Measurements from ENCODE around the gene EDIL3. TPM values are rescaled to one million over a fixed set of nuclear protein-coding genes. Genes with fewer than 3 reads are reported as not detected.

Gene EDIL3
- total and polyA plus RNA-seq, 2 donors (not counting 1 experiment from before 2014, with no cell fraction given) = 12.1 to 149 TPM

DNA sequence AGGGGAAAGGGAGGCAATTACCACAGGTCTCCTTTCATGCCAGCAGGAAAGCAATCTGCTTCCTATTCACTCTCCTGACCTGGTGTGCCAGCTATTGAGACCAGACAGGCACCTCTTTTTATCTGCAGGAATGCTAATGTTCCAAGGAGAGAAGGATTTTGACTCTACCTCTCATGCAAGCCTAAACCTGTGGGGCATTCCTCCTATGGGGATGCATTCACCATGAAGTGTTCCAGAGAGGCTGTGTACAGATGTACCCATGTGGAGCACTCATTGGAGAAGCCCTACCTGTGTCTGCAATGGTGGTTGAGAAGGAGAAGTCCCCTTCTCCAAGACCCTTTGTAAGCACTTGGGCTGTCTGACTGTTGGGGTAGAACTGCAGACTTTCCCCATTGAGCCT lies 45.4 kb upstream of the EDIL3 start:
- Histone ChIP-seq H4K20me1 (ENCODE audit: control insufficient read depth, extremely low read depth, insufficient read depth, low read length) (no peaks in the 10 kb centered on the region), H3K9ac (ENCODE audit: insufficient read depth, low read length) (no peak overlapping the region), H3K9me3 (ENCODE audit: control insufficient read depth, insufficient read depth, low read depth, low read length) (no peaks in the 10 kb centered on the region), H3K27me3 (ENCODE audit: control insufficient read depth, insufficient read depth, low read length) (no peaks in the 10 kb centered on the region), H3K36me3 (ENCODE audit: control insufficient read depth, insufficient read depth, low read length) (no peaks in the 10 kb centered on the region), H3K27ac (ENCODE audit: insufficient read depth, low read length) (no peak overlapping the region), H3K4me3 (replicated peaks in 1 of 4; ENCODE audit: control extremely low read depth in 1 of 4, insufficient read depth in 1 of 4, low read depth in 3 of 4, low read length in 4 of 4) (no peak overlapping the region), H3K79me2 (ENCODE audit: control insufficient read depth, insufficient read depth, low read length) (no peaks in the 10 kb centered on the region), H3K4me1 (ENCODE audit: control insufficient read depth, extremely low read depth, insufficient read depth, low read length) (no peaks in the 10 kb centered on the region), H2AFZ (ENCODE audit: low read length) (no peak overlapping the region), H3K4me2 (ENCODE audit: extremely low read depth, insufficient read depth, low read length) (no peak overlapping the region)
- no peak for DNase-seq (ENCODE audit: low read depth in 2 of 2)
- TF ChIP-seq EZH2 (IDR thresholded peaks at IDR 0.05; ENCODE audit: low read length, missing control alignments) = no peak
- TF ChIP-seq, protein P1, sequence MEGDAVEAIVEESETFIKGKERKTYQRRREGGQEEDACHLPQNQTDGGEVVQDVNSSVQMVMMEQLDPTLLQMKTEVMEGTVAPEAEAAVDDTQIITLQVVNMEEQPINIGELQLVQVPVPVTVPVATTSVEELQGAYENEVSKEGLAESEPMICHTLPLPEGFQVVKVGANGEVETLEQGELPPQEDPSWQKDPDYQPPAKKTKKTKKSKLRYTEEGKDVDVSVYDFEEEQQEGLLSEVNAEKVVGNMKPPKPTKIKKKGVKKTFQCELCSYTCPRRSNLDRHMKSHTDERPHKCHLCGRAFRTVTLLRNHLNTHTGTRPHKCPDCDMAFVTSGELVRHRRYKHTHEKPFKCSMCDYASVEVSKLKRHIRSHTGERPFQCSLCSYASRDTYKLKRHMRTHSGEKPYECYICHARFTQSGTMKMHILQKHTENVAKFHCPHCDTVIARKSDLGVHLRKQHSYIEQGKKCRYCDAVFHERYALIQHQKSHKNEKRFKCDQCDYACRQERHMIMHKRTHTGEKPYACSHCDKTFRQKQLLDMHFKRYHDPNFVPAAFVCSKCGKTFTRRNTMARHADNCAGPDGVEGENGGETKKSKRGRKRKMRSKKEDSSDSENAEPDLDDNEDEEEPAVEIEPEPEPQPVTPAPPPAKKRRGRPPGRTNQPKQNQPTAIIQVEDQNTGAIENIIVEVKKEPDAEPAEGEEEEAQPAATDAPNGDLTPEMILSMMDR (conservative IDR thresholded peaks at IDR 0.05 in 1 of 2, IDR thresholded peaks at IDR 0.05 in 1 of 2; ENCODE audit: low read depth in 1 of 2, low read length in 2 of 2) = no peak

DNA sequence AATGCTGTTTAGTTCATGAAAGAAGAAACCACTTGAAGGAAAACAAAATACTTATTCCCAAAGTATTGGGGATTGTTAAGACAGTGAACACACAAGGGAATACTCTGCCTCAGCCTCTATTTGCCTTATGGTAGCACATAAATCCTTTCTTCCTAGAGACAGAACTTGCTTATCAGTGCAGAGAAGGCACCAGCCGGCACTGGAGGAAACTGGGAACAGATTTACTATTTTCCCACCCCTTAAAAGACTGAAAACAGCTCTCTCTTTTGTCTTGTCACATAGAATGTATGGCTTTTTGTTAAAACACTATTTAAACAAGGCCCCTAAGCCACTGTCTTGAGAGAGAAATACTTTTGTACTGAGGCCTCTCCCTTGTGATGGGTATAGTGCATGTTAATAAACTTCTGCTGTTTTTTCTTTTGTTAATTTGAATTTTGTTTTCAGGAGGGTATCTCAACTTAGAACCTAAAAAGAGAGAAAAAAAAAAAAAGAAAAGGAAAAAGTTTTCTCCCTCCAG lies 40.7 kb upstream of the EDIL3 start:
- no peak for TF ChIP-seq EZH2 (IDR thresholded peaks at IDR 0.05; ENCODE audit: low read length, missing control alignments)
- TF ChIP-seq, protein P1 (conservative IDR thresholded peaks at IDR 0.05 in 1 of 2, IDR thresholded peaks at IDR 0.05 in 1 of 2; ENCODE audit: low read depth in 1 of 2, low read length in 2 of 2) = no peak
- no peaks in the 10 kb centered on the region for H3K36me3 ChIP-seq (ENCODE audit: control insufficient read depth, insufficient read depth, low read length)
- no peak overlapping the region for H2AFZ ChIP-seq (ENCODE audit: low read length)
- no peak overlapping the region for H3K4me3 ChIP-seq (replicated peaks in 1 of 4; ENCODE audit: control extremely low read depth in 1 of 4, insufficient read depth in 1 of 4, low read depth in 3 of 4, low read length in 4 of 4)
- no peaks in the 10 kb centered on the region for H3K79me2 ChIP-seq (ENCODE audit: control insufficient read depth, insufficient read depth, low read length)
- H4K20me1 ChIP-seq (ENCODE audit: control insufficient read depth, extremely low read depth, insufficient read depth, low read length) = no peaks in the 10 kb centered on the region
- no peaks in the 10 kb centered on the region for H3K9me3 ChIP-seq (ENCODE audit: control insufficient read depth, insufficient read depth, low read depth, low read length)
- H3K4me1 ChIP-seq (ENCODE audit: control insufficient read depth, extremely low read depth, insufficient read depth, low read length) = no peaks in the 10 kb centered on the region
- no peak for DNase-seq (ENCODE audit: low read depth in 2 of 2)
- H3K27ac ChIP-seq (ENCODE audit: insufficient read depth, low read length) = no peak overlapping the region
- H3K4me2 ChIP-seq (ENCODE audit: extremely low read depth, insufficient read depth, low read length) = no peak overlapping the region
- H3K27me3 ChIP-seq (ENCODE audit: control insufficient read depth, insufficient read depth, low read length) = no peaks in the 10 kb centered on the region
- no peak overlapping the region for H3K9ac ChIP-seq (ENCODE audit: insufficient read depth, low read length)

DNA sequence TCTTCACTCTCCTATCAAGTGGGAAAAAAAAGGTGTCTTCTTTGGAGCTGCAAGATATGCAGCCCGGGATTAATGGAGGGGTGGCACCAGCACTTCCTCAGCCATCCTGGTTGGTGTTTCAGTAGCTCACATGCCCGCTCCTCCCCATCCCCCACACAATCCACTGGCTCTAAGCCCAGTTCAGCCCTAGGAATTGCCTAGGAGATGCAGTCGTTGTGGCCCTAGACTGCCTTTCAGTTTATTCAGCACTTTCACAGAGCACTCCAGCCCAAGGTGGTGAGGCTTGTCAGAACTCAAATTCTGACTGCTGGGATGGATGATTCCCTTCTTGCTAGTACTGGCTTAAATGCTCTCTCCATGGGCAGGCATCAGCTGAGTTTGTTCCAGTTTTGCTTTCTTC lies 35.1 kb upstream of the EDIL3 start:
- Histone ChIP-seq H3K4me3 (replicated peaks in 1 of 4; ENCODE audit: control extremely low read depth in 1 of 4, insufficient read depth in 1 of 4, low read depth in 3 of 4, low read length in 4 of 4) (no peak overlapping the region), H4K20me1 (ENCODE audit: control insufficient read depth, extremely low read depth, insufficient read depth, low read length) (no peaks in the 10 kb centered on the region), H3K27me3 (ENCODE audit: control insufficient read depth, insufficient read depth, low read length) (no peaks in the 10 kb centered on the region), H3K4me2 (ENCODE audit: extremely low read depth, insufficient read depth, low read length) (no peak overlapping the region), H3K9ac (ENCODE audit: insufficient read depth, low read length) (no peak overlapping the region), H3K36me3 (ENCODE audit: control insufficient read depth, insufficient read depth, low read length) (no peaks in the 10 kb centered on the region), H3K9me3 (ENCODE audit: control insufficient read depth, insufficient read depth, low read depth, low read length) (no peaks in the 10 kb centered on the region), H3K79me2 (ENCODE audit: control insufficient read depth, insufficient read depth, low read length) (no peaks in the 10 kb centered on the region), H3K27ac (ENCODE audit: insufficient read depth, low read length) (no peak overlapping the region), H2AFZ (ENCODE audit: low read length) (no peak overlapping the region), H3K4me1 (ENCODE audit: control insufficient read depth, extremely low read depth, insufficient read depth, low read length) (no peaks in the 10 kb centered on the region)
- no peak for DNase-seq (ENCODE audit: low read depth in 2 of 2)
- TF ChIP-seq EZH2 (IDR thresholded peaks at IDR 0.05; ENCODE audit: low read length, missing control alignments) = no peak
- TF ChIP-seq, protein P1 (conservative IDR thresholded peaks at IDR 0.05 in 1 of 2, IDR thresholded peaks at IDR 0.05 in 1 of 2; ENCODE audit: low read depth in 1 of 2, low read length in 2 of 2) = no peak

Data from fibroblast of lung (primary cell).